ENCODE measurements around the gene DQX1.

DNA sequence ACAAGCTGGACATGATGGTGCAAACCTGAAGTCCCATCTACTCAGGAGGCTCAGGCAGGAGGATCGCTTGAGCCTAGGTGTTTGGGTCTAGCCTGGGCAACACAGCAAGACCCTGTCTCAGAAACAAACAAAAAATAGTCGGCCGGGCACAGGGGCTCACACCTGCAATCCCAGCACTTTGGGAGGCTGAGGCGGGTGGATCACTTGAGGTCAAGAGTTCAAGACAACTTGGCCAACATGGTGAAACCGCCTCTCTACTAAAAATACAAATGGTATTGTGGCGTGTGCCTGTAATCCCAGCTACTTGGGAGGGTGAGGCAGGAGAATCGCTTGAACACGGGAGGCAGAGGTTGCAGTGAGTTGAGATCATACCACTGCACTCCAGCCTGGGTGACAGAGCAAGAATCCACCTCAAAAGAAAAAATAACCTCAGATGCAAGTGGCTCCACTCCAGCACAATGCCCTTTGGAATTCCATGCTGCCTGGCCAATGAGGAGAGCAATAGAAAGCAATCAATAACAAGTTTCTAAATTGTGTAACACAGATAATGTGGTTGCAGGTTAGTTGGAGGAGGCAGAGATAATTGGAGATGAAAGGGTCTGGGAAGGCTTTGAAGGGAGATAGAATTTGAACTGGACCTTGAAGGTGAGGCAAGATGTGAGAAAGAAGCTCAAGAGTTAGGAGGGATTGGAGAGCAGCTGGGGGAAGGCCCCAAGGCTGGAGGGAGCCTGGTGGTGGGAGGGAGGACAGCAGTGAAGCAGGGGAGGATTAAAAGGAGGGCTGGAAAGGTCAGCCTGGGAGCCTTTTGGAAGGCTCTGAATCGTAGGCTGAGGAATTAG lies 37.2 kb downstream of the DQX1 start:
- TF ChIP-seq CTCF (IDR thresholded peaks at IDR 0.05) (no peak), POLR2A (IDR thresholded peaks at IDR 0.05) (no peak)
